Measurements from ENCODE around the gene PRICKLE1.

GRCh38 chr12:42570076-42570475 is 19.5 kb downstream of the PRICKLE1 start:
- TF ChIP-seq, protein P1, sequence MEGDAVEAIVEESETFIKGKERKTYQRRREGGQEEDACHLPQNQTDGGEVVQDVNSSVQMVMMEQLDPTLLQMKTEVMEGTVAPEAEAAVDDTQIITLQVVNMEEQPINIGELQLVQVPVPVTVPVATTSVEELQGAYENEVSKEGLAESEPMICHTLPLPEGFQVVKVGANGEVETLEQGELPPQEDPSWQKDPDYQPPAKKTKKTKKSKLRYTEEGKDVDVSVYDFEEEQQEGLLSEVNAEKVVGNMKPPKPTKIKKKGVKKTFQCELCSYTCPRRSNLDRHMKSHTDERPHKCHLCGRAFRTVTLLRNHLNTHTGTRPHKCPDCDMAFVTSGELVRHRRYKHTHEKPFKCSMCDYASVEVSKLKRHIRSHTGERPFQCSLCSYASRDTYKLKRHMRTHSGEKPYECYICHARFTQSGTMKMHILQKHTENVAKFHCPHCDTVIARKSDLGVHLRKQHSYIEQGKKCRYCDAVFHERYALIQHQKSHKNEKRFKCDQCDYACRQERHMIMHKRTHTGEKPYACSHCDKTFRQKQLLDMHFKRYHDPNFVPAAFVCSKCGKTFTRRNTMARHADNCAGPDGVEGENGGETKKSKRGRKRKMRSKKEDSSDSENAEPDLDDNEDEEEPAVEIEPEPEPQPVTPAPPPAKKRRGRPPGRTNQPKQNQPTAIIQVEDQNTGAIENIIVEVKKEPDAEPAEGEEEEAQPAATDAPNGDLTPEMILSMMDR (IDR thresholded peaks at IDR 0.05; ENCODE audit: low read depth, low read length): no peak
- no peak for TF ChIP-seq POLR2A (IDR thresholded peaks at IDR 0.05; ENCODE audit: extremely low read depth, insufficient read length)
- TF ChIP-seq MYC (IDR thresholded peaks at IDR 0.05; ENCODE audit: low read depth, low read length): no peak
- TF ChIP-seq MAX (IDR thresholded peaks at IDR 0.05; ENCODE audit: low read depth, low read length): no peak

All from NB4 (cell line).